ENCODE results near the gene IMPACT. TPM values are rescaled to one million over a fixed set of nuclear protein-coding genes. Genes with fewer than 3 reads are reported as not detected.

Gene IMPACT
- total RNA-seq, 6 experiments from 2014 or later = 10.4 to 18.1 (median 13.9) TPM

Small RNA genes lying within 50 kb of the gene (small RNA-seq; reads per million reads assigned to genes)
- 0 reads per million in 2 experiments for gene RF00019

Other genes with a start within 250 kb of the IMPACT start
- gene OSBPL1A, start 28.8 kb upstream of the IMPACT start, total RNA-seq = 10 to 100 TPM in 4 of 6 experiments, 1 to 10 TPM in 2; 4.1 to 14.6 (median 14.0) TPM
- under 1 TPM; 0.06 to 0.32 (median 0.10) TPM for gene HRH4, start 34.0 kb downstream of the IMPACT start, total RNA-seq